ENCODE measurements around the gene IDS.
"Not testable (repeated sequence)": the region's sequence is repeated elsewhere in the genome, so short reads cannot be mapped to it uniquely, and the experiment has no call there.

- not testable (repeated sequence) for TF ChIP-seq CTCF, POLR2A (IDR thresholded peaks at IDR 0.05)
These were observed 28.9 kb upstream of the IDS start for GRCh38 chrX:149533999-149534398.

Measured in testis (tissue), 2 donors.